Activated CD8-positive, alpha-beta T cell treated with anti-CD3 and anti-CD28 coated beads for 36 hours (primary cell): ENCODE results near the gene HNRNPC. TPM values are rescaled to one million over a fixed set of nuclear protein-coding genes. Genes with fewer than 3 reads are reported as not detected.

ENCODE experiments used
- ATAC-seq: fragments of 200-7000 bp; cut with Tn5 transposase; one replicate; pipeline ENCODE4 v1.10.0; 2021; ENCODE audit warnings: mild to moderate bottlenecking, moderate library complexity
- CTCF ChIA-PET: fragments of 350-600 bp; sonication (Branson Sonifier 250); formaldehyde crosslinking; loops from one replicate; lab custom pipeline; 2021; ENCODE audit warnings: antibody characterized with exemption; lab: Charles Lee
- POLR2A ChIA-PET: fragments of 350-600 bp; sonication (Branson Sonifier 250); formaldehyde crosslinking; loops from one replicate; lab custom pipeline; 2021; ENCODE audit warnings: antibody characterized with exemption; lab: Charles Lee
- DNase-seq: peaks from one replicate; pipeline ENCODE4 v3.0.0-alpha.2; 2020
- H3K27ac Mint-ChIP-seq: one replicate; pipeline ENCODE4 v1.8.0; 2021; ENCODE audit warnings: mild to moderate bottlenecking, mixed read lengths
- H3K27me3 Mint-ChIP-seq: one replicate; pipeline ENCODE4 v1.8.0; 2021; ENCODE audit warnings: mixed read lengths
- H3K36me3 Mint-ChIP-seq: one replicate; pipeline ENCODE4 v1.8.0; 2021; ENCODE audit warnings: low read depth, mixed read lengths
- H3K4me1 Mint-ChIP-seq: one replicate; pipeline ENCODE4 v1.8.0; 2021; ENCODE audit warnings: low read depth, mixed read lengths
- H3K4me3 Mint-ChIP-seq: one replicate; pipeline ENCODE4 v1.8.0; 2021; ENCODE audit warnings: mild to moderate bottlenecking, moderate library complexity, mixed read lengths
- H3K9me3 Mint-ChIP-seq: one replicate; pipeline ENCODE4 v1.8.0; 2021; ENCODE audit warnings: mixed read lengths
- intact Hi-C: fragments of 100-400 bp; cut with micrococcal nuclease; formaldehyde crosslinking; loops from one replicate; pipeline ENCODE4 v1.10.0; 2022
- total RNA-seq, 2 experiments: library from RNA; stranded (reverse); gene quantifications; one replicate each; pipeline ENCODE4 v1.2.3, GENCODE V29; 2021
- TF ChIP-seq, protein P1 (sequence below): fragments of 200-600 bp; IDR thresholded peaks from one replicate; pipeline ENCODE4 v1.8.0; 2022; ENCODE audit warnings: antibody characterized with exemption, mild to moderate bottlenecking

Gene HNRNPC
- total RNA-seq, 2 experiments from 2014 or later: 1,078 to 1,115 TPM

DNA sequence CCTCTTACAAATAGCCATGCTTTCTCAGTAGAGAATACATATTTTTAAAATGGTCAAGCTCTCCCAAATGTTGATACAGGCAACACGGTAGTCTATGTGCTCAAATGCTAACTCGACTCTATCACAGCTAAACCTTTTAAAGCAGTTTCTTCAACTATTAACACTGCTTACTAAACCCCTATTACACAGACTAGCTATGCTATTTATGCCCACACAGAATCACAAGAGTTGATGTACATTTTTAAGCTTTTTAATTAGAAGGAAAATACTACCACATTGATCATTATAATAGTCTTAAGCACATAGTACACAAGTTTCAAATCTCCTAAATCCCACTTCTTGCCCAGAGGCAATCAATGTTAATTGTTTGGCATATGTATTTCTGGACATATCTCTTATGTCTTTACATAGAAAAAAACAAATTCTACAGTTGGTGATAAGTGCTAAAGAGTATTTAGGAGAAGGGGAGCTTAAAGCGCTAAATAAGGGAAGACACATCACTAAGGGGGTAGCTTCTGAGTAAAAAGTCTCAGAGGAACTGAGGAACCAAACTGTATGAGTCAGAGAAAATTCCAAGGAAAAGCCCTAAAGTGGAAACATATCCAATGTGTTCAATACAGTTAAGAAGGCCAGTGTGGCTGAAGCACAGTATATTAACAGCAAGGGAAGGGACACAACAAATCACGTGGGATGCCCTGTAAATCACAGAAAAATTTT is 13.7 kb downstream of the HNRNPC start:
- Mint-ChIP-seq H3K9me3 (no peaks in the 10 kb centered on the region), H3K4me1 (peaks cover 62% of the 10 kb centered on the region), H3K27ac (peak overlapping the region; percentile 77), H3K4me3 (peak overlapping the region; percentile 51), H3K27me3 (no peaks in the 10 kb centered on the region), H3K36me3 (peaks cover 78% of the 10 kb centered on the region)
- DNase-seq (no peak), ATAC-seq (no peak)
- ChIA-PET CTCF (interaction anchor here (1.0 to 6.0 kb wide), 4 partner anchors 9 to 23 kb away, joined by 3 to 56 read pairs (median 9); no protein-coding TSS in a partner anchor), POLR2A (interaction anchor here (0.6 to 6.7 kb wide), 12 partner anchors 10 to 124 kb away, joined by 3 to 146 read pairs (median 4); no protein-coding TSS in a partner anchor)
- TF ChIP-seq, protein P1, sequence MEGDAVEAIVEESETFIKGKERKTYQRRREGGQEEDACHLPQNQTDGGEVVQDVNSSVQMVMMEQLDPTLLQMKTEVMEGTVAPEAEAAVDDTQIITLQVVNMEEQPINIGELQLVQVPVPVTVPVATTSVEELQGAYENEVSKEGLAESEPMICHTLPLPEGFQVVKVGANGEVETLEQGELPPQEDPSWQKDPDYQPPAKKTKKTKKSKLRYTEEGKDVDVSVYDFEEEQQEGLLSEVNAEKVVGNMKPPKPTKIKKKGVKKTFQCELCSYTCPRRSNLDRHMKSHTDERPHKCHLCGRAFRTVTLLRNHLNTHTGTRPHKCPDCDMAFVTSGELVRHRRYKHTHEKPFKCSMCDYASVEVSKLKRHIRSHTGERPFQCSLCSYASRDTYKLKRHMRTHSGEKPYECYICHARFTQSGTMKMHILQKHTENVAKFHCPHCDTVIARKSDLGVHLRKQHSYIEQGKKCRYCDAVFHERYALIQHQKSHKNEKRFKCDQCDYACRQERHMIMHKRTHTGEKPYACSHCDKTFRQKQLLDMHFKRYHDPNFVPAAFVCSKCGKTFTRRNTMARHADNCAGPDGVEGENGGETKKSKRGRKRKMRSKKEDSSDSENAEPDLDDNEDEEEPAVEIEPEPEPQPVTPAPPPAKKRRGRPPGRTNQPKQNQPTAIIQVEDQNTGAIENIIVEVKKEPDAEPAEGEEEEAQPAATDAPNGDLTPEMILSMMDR: no peak
- intact Hi-C loops: loop anchor here (5.0 kb wide), 1 partner anchor 33 kb away; no protein-coding TSS in a partner anchor

DNA sequence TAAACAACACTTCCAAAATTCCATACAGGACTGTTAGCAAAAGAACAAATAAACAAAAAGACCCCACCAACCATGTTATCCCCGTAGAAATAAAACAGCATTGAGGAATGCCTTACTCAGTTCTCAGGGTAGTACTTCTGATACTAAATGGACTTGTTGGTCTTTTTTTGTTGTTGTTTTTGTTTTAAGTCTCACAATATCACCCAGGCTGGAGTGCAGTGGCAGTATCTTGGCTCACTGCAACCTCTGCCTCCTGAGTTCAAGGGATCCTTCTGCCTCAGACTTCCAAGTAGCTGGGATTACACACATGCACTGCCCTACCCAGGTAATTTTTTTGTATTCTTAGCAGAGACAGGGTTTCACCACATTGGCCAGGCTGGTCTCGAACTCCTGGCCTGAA is 17.1 kb downstream of the HNRNPC start:
- no peaks in the 10 kb centered on the region for H3K9me3 Mint-ChIP-seq
- H3K4me3 Mint-ChIP-seq: no peak overlapping the region
- peaks cover 75% of the 10 kb centered on the region for H3K36me3 Mint-ChIP-seq
- H3K27me3 Mint-ChIP-seq: no peaks in the 10 kb centered on the region
- POLR2A ChIA-PET: interaction anchor here (0.7 to 6.7 kb wide), 3 partner anchors 9 to 21 kb away, joined by 3 to 146 read pairs (median 102); no protein-coding TSS in a partner anchor
- DNase-seq: no peak
- peaks cover 59% of the 10 kb centered on the region for H3K4me1 Mint-ChIP-seq
- no peak for ATAC-seq
- intact Hi-C loops: no loop called here
- TF ChIP-seq, protein P1: no peak
- CTCF ChIA-PET: interaction anchor here (6.0 kb wide), 1 partner anchor 10 kb away, joined by 56 read pairs; no protein-coding TSS in a partner anchor
- H3K27ac Mint-ChIP-seq: peak overlapping the region; percentile 69

DNA sequence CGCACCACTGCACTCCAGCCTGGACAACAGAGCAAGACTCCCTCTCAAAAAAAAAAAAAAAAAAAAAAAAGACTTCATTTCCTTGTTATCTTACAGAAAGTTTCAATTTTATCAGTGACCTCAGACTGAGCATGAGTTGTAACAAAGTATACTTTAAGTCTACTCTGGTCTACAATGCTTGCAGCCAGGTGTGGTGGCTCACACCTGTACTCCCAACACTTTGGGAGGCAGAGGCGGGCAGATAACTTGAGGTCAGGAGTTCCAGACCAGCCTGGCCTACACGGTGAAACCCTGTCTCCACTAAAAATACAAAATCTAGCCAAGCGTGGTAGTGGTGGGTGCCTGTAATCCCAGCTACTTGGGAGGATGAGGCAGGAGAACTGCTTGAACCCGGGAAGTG is 18.0 kb downstream of the HNRNPC start:
- no peak overlapping the region for H3K4me3 Mint-ChIP-seq
- TF ChIP-seq, protein P1: no peak
- intact Hi-C loops: no loop called here
- no peaks in the 10 kb centered on the region for H3K9me3 Mint-ChIP-seq
- ATAC-seq (no peak), DNase-seq (no peak)
- peaks cover 73% of the 10 kb centered on the region for H3K36me3 Mint-ChIP-seq
- peaks cover 59% of the 10 kb centered on the region for H3K4me1 Mint-ChIP-seq
- H3K27ac Mint-ChIP-seq: peak overlapping the region; percentile 69
- ChIA-PET POLR2A (interaction anchor here (1.0 to 1.4 kb wide), 2 partner anchors 10 to 20 kb away, joined by 3 to 9 read pairs; no protein-coding TSS in a partner anchor), CTCF (no interaction called here)
- H3K27me3 Mint-ChIP-seq: no peaks in the 10 kb centered on the region

DNA sequence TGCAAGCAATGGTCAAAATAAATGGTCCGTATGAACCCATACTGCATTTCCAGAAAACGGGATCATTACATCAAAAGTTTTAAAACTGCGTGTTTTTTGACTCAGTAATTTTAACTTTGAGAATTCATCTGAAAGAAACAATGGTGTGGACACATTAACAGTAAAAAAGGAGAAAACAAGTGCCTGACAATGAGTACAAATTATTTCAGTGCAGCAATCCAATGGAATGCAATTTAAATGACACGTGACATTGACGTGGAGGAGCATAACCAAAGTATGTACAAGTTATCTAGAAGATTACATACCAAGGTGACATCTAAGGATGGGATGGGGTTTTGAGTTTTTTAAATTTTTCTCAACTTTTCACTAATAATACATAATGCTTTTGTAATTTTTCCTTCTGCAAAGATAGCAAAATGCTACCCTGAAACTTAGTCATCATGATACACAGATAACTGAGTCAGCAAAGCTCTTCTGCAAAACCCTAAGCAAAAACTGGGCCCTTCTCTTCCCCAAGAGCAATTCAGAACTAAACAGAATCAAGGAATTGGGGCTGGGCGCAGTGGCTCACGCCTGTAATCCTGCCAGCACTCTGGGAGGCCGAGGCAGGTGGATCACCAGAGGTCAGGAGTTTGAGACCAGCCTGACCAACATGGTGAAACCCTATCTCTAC is 20.4 kb downstream of the HNRNPC start:
- H3K4me1 Mint-ChIP-seq: peaks cover 58% of the 10 kb centered on the region
- DNase-seq (no peak), ATAC-seq (no peak)
- no peak overlapping the region for H3K4me3 Mint-ChIP-seq
- ChIA-PET POLR2A (interaction anchor here (0.6 to 12.7 kb wide), 3 partner anchors 6 to 18 kb away, joined by 3 to 146 read pairs (median 6); no protein-coding TSS in a partner anchor), CTCF (no interaction called here)
- intact Hi-C loops: no loop called here
- TF ChIP-seq, protein P1: no peak
- H3K27me3 Mint-ChIP-seq: no peaks in the 10 kb centered on the region
- peaks cover 75% of the 10 kb centered on the region for H3K36me3 Mint-ChIP-seq
- no peak overlapping the region for H3K27ac Mint-ChIP-seq
- H3K9me3 Mint-ChIP-seq: no peaks in the 10 kb centered on the region
